VCaP (cell line): Measurements from ENCODE around the gene ZBTB16.

Experiments
- H3K27ac ChIP-seq: fragments of 450-650 bp; 2 replicates; pipeline ENCODE4 v1.5.1; 2017
- CTCF ChIP-seq: fragments of 450-650 bp; conservative IDR thresholded peaks from 2 replicates; pipeline ENCODE4 v1.5.1; 2017; ENCODE audit warnings: mild to moderate bottlenecking, moderate library complexity

ZBTB16 gene

GRCh38 chr11:114216796-114217180 is 157.3 kb downstream of the ZBTB16 start:
- peak overlapping the region; percentile 32 for H3K27ac ChIP-seq
- TF ChIP-seq CTCF: no peak

- peak overlapping the region; percentile 32 for H3K27ac ChIP-seq
- TF ChIP-seq CTCF: no peak
Measured at GRCh38 chr11:114218508-114218907, 159.0 kb downstream of the ZBTB16 start.

GRCh38 chr11:114219559-114220349 is 160.2 kb downstream of the ZBTB16 start:
- H3K27ac ChIP-seq: peak overlapping the region; percentile 32
- TF ChIP-seq CTCF: no peak

- H3K27ac ChIP-seq: peak overlapping the region; percentile 32
- no peak for TF ChIP-seq CTCF
Measured at GRCh38 chr11:114221037-114221436, 161.5 kb downstream of the ZBTB16 start.

- no peak for TF ChIP-seq CTCF
- no peak overlapping the region for H3K27ac ChIP-seq
Measured at GRCh38 chr11:114225661-114226060, 166.2 kb downstream of the ZBTB16 start.

GRCh38 chr11:114226356-114226755 is 166.8 kb downstream of the ZBTB16 start:
- no peak for TF ChIP-seq CTCF
- H3K27ac ChIP-seq: 0 out of 2 replicates have a peak overlapping the region, but pooled peaks have one; percentile 2

GRCh38 chr11:114228435-114229411 is 169.2 kb downstream of the ZBTB16 start:
- TF ChIP-seq CTCF: no peak
- H3K27ac ChIP-seq: peak overlapping the region; percentile 86
